ENCODE measurements around the gene ZMYND8. TPM values are rescaled to one million over a fixed set of nuclear protein-coding genes. Genes with fewer than 3 reads are reported as not detected.
A peak's percentile ranks its signal among the peaks of the same experiment; 100 is the strongest.

ZMYND8 gene
- total RNA-seq, 6 experiments from 2014 or later, result 27.8 to 38.3 (median 34.8) TPM

DNA sequence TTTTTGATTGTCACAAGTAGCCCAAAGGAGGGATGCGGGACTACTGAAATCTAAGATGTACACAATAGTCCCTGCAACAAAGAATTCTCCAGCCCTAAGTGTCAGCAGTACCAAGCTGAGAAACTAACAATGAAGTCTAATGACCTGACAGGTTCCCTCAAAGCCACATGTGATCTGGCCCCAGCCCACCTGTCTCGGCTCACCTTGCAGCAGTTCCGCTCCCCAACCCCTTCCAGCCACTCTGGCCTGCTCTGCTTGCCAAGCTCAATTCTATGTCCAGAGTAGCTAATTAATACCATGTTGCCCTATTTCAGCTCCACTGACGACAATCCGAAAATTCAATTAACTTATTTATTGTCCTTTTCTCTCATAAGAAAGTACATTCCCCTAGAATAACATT, 72.1 kb downstream of the ZMYND8 start:
- Mint-ChIP-seq H3K9me3 (no peaks in the 10 kb centered on the region), H3K27ac (no peak overlapping the region), H3K36me3 (ENCODE audit: low read depth) (peaks cover 75% of the 10 kb centered on the region), H3K4me1 (ENCODE audit: low read depth) (peaks cover 16% of the 10 kb centered on the region), H3K4me3 (no peak overlapping the region), H3K27me3 (ENCODE audit: insufficient read depth) (no peaks in the 10 kb centered on the region; the same call in 1 of the 2 replicates)
- no peak for DNase-seq
- TF ChIP-seq CTCF (IDR thresholded peaks at IDR 0.05), result no peak

GRCh38 chr20:47283411-47283810, 73.1 kb downstream of the ZMYND8 start:
- no peak for DNase-seq
- Mint-ChIP-seq H3K27ac (no peak overlapping the region), H3K27me3 (ENCODE audit: insufficient read depth) (no peaks in the 10 kb centered on the region; the same call in 1 of the 2 replicates), H3K36me3 (ENCODE audit: low read depth) (peaks cover 80% of the 10 kb centered on the region), H3K9me3 (no peaks in the 10 kb centered on the region), H3K4me3 (no peak overlapping the region), H3K4me1 (ENCODE audit: low read depth) (peaks cover 23% of the 10 kb centered on the region)
- no peak for TF ChIP-seq CTCF (IDR thresholded peaks at IDR 0.05)

DNA sequence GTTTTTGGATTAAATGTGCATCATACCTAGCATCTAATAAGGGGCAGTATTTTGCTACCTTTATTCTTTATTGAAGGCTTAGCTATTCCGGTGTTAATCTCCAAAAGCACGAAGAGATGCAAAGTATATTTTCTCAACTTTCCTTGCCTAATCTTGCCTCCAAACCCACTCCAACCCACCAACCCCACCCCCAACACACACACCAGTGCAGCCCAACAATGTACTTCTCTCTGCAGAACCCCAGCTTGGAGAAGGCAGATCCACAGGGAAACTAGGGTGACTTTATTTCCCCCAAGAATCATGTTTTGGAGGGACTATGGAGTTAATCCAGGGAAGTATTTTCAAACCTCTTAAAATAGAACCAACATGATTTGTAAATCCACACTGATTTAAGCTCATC, 73.6 kb downstream of the ZMYND8 start:
- Mint-ChIP-seq H3K36me3 (ENCODE audit: low read depth) (peaks cover 83% of the 10 kb centered on the region), H3K27me3 (ENCODE audit: insufficient read depth) (no peaks in the 10 kb centered on the region; the same call in 1 of the 2 replicates), H3K4me1 (ENCODE audit: low read depth) (peaks cover 29% of the 10 kb centered on the region), H3K27ac (no peak overlapping the region), H3K9me3 (no peaks in the 10 kb centered on the region), H3K4me3 (no peak overlapping the region)
- no peak for TF ChIP-seq CTCF (IDR thresholded peaks at IDR 0.05)
- no peak for DNase-seq

DNA sequence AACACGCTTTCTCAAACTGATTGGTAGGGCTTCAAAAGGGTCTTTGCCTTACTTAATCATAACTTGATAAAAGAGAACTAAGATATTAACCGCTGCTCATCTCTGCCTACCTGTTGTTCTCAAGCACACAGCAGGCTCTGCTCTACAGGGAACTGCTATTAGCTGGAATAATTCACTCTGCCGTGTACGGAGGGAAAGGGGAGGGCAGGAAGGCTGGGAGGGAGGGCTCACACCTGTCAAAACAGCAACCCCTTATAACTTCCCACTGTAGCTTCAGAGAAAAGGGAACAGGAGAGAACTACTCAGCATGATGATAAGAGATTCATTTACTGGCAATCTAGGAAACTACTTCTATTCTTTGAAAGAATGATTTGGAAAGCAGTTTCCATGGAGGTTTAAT, 75.1 kb downstream of the ZMYND8 start:
- no peak for TF ChIP-seq CTCF (IDR thresholded peaks at IDR 0.05)
- Mint-ChIP-seq H3K27me3 (ENCODE audit: insufficient read depth) (peaks cover 4% of the 10 kb centered on the region; the same call in 1 of the 2 replicates), H3K4me1 (ENCODE audit: low read depth) (peaks cover 43% of the 10 kb centered on the region), H3K36me3 (ENCODE audit: low read depth) (peaks cover 73% of the 10 kb centered on the region), H3K9me3 (no peaks in the 10 kb centered on the region), H3K4me3 (no peak overlapping the region), H3K27ac (no peak overlapping the region)
- DNase-seq, result no peak

DNA sequence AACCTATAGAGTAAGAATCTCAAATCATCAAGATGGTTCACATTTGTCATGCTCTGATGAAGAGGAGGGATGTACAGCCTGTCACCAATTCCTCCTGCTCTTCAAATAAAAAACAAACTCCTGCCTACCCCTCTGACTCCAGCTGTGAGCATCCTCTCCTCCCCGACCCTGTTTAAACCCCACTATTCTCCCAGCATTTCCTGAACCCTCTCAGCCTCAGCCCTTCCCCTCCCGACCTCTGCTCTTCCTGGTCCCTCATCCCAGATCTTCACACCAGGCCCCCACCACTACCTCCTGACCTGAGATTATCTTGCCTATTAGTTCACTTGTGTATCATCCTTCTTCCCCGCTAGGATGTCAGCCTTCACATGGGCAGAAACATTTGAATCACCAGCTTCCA, 75.8 kb downstream of the ZMYND8 start:
- Mint-ChIP-seq H3K27me3 (ENCODE audit: insufficient read depth) (peaks cover 5% of the 10 kb centered on the region; the same call in 1 of the 2 replicates), H3K4me3 (no peak overlapping the region), H3K9me3 (no peaks in the 10 kb centered on the region), H3K4me1 (ENCODE audit: low read depth) (peaks cover 50% of the 10 kb centered on the region), H3K36me3 (ENCODE audit: low read depth) (peaks cover 79% of the 10 kb centered on the region), H3K27ac (peak overlapping the region; percentile 27)
- no peak for TF ChIP-seq CTCF (IDR thresholded peaks at IDR 0.05)
- no peak for DNase-seq

DNA sequence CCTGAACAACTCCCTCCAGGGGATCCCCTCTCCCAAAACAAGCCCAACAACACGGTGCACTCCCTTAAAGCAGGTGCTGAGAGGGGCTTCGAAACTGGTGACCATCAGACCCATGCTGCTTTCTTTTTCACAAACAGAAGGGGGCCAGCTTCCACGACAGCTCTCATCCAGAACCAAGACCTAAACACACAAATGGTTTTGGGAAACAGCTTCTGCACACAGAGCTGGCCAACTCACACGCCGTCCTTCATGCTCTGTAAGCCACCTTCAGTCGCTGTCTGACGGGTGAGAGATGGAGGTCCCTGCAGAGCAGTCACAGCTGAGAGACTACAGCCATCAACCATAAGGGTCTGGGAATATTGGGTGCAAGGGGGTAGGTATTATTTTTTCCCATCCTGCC, 76.3 kb downstream of the ZMYND8 start:
- H3K9me3 Mint-ChIP-seq, result no peaks in the 10 kb centered on the region
- peak overlapping the region; percentile 61; the same call in 1 of the 2 replicates for H3K27ac Mint-ChIP-seq
- peaks cover 5% of the 10 kb centered on the region; the same call in 1 of the 2 replicates for H3K27me3 Mint-ChIP-seq (ENCODE audit: insufficient read depth)
- H3K4me3 Mint-ChIP-seq, result no peak overlapping the region
- no peak for TF ChIP-seq CTCF (IDR thresholded peaks at IDR 0.05)
- H3K4me1 Mint-ChIP-seq (ENCODE audit: low read depth), result peaks cover 54% of the 10 kb centered on the region
- H3K36me3 Mint-ChIP-seq (ENCODE audit: low read depth), result peaks cover 77% of the 10 kb centered on the region
- no peak for DNase-seq
